22Rv1 (cell line): ENCODE results near the gene SLC26A3.

ENCODE experiments used
- ZFX ChIP-seq: fragments of 450-650 bp; IDR thresholded peaks from 2 replicates; pipeline ENCODE4 v1.6.1; 2017; ENCODE audit warnings: antibody characterized with exemption, borderline replicate concordance
- TF ChIP-seq, protein P1 (sequence below): fragments of 450-650 bp; IDR thresholded peaks from 2 replicates; pipeline ENCODE4 v1.5.1; 2017; ENCODE audit warnings: mild to moderate bottlenecking

DNA sequence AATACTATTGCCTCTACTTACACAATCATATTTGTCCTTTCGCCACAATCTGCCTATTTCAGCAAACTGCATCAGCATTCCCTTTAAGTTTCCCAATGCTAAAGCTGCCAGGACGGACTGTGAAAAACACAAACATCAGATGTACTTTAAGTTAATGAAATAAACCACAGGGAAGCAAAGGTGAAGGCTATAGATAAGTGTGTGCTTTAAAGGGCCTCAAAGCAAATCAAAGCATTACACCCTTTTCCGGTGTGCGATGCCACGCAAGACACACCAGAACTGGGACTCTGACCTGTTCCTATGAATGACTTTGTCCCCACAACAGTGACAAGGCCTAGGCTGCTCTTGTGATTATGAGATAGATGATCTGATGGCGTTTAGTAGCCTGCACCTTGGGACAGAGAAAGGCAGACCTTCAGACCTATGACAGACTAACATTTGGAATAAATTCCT is 23.4 kb downstream of the SLC26A3 start:
- TF ChIP-seq, protein P1, sequence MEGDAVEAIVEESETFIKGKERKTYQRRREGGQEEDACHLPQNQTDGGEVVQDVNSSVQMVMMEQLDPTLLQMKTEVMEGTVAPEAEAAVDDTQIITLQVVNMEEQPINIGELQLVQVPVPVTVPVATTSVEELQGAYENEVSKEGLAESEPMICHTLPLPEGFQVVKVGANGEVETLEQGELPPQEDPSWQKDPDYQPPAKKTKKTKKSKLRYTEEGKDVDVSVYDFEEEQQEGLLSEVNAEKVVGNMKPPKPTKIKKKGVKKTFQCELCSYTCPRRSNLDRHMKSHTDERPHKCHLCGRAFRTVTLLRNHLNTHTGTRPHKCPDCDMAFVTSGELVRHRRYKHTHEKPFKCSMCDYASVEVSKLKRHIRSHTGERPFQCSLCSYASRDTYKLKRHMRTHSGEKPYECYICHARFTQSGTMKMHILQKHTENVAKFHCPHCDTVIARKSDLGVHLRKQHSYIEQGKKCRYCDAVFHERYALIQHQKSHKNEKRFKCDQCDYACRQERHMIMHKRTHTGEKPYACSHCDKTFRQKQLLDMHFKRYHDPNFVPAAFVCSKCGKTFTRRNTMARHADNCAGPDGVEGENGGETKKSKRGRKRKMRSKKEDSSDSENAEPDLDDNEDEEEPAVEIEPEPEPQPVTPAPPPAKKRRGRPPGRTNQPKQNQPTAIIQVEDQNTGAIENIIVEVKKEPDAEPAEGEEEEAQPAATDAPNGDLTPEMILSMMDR = no peak
- no peak for TF ChIP-seq ZFX
